Measurements from ENCODE around the gene CPSF4L.

Gene CPSF4L

DNA sequence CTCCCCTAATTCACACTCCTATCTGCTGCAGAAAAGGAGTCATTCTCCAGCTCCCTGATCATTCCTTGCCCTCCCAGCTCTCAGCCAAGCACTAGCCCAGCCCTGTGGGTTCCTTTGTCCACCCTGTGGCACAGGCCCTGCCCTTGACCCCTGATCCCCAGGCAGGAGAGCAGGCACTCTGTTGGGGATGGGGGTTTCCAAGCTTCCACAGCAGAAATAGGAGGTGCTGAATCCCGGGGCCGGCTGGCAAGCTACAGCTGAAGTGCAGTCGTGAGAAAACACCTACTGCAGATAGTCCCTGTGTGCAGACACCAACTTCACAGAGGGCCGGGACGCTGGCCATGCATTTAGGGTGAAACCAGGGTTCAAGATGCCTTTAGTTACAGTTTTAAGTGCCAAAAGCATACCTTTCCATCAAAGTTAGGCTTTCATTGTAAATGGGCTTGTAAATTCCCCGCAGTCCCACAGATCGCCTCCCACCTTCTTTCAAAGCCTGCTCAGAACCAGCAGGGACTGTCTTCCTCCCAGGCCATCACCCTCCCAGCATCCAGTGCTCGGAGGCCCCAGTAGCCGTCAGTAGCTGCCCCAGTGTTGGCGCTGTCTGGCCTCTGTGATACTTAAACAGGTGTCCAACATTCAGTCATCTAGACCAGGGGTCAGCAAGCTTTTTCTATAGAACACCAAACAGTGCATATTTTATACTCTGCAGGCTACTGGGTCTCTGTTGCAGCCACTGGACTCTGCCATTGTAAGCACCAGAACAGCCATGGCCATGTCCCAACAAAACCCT lies 10.6 kb downstream of the CPSF4L start:
- TF ChIP-seq ZNF274 (IDR thresholded peaks at IDR 0.05; ENCODE audit: low read depth, low read length) = no peak
- H3K4me3 ChIP-seq (ENCODE audit: low read length) = no peak overlapping the region

DNA sequence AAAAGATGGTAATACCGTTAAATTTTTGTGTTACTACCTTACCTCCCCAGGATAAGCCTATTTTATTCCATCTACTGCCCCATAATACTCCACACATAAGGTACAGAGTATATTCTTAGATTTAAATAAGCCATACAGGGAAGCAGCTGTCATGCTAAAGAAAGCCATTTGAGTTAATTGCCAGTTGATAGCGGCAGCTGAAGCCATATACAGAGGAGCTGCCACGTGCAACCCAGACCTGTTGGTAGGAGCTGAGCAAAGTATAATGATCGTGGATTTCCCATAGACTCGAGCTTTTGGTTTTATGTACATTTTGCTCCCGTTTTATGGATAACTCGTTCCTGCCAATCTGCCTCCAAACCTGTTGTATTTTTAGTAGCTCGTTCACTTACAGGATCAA lies 12.0 kb downstream of the CPSF4L start:
- TF ChIP-seq ZNF274 (IDR thresholded peaks at IDR 0.05; ENCODE audit: low read depth, low read length) = no peak
- H3K4me3 ChIP-seq (ENCODE audit: low read length) = no peak overlapping the region

DNA sequence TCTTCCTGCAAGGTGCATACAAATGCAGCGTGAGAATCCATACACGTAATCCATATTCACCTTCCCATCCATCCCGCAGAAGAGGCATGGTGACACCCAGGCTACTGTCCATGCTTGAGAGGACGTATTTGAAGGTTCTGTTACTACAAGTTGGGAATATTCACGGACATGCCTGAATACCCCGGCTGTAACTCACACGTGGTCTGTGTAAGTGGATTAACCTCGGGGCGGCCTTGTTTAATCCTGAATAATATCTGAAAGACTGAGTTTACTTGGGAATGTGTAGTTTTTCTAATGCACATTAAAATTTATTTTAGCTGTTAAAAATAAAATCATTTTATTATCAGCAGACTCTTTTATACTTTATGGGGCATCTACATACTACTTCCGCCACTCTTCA lies 13.1 kb downstream of the CPSF4L start:
- TF ChIP-seq ZNF274 (IDR thresholded peaks at IDR 0.05; ENCODE audit: low read depth, low read length) = no peak
- no peak overlapping the region for H3K4me3 ChIP-seq (ENCODE audit: low read length)

DNA sequence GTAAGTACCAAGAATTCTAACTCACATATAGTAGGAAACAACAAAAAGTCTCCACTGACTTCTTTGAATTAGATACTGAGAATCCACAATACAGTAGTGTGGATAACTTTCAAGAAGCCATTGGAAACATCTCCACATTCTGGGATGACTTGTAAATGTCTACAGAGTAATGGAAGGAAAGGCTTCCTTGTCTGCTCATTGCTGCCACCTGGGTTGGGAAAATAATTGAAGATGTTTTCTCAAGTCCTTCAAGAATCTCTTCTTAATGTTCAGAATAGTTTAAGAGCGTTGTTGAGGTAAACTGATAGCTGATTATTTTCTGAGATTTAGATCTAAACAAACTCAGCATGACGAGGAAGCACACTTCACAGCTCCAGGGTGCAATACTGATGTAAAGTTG lies 14.0 kb downstream of the CPSF4L start:
- TF ChIP-seq ZNF274 (IDR thresholded peaks at IDR 0.05; ENCODE audit: low read depth, low read length) = no peak
- no peak overlapping the region for H3K4me3 ChIP-seq (ENCODE audit: low read length)

DNA sequence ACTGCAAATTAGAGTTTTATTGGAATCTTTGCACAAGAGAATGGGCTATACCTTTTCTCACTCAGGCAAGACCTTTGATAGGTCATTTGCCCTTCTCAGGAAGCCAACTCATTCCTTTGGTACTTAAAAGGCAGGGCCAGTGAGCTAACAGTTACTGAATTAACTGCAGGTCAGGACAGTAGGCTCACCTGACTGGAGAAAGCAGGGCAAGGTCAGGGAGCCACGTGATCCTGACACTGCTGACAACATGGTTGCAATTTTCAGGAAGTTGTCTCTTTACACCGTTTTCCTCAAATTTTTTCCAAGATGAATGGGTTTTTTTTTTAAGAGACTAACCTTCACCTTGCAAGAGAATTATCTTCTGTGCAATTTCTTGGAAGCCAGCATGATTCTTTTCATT lies 21.1 kb downstream of the CPSF4L start:
- TF ChIP-seq ZNF274 (IDR thresholded peaks at IDR 0.05; ENCODE audit: low read depth, low read length) = no peak

DNA sequence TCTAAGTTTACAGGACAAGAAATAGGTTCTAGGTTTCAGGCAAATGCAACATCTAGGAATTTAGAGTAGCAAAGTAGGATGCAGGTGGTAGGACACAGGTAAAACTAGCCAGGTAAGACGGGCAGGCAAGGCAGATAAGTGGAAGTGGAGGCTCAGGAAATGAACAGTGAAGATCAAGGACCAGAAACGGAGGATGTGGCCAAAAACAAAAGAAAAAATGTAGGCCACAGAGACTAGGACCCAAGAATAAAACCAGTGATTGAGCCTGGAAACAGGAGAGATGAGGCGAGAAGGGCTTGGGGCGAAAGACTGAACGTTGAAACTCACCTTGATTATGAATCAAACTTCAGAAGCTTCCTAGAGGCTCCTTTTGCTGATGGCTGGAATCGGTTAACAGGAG lies 24.0 kb downstream of the CPSF4L start:
- TF ChIP-seq ZNF274 (IDR thresholded peaks at IDR 0.05; ENCODE audit: low read depth, low read length) = no peak
- no peak overlapping the region; the same call in 1 of the 2 replicates for H3K4me3 ChIP-seq (ENCODE audit: low read length)

More for the DNA sequence above, 21.1 kb downstream of the CPSF4L start:
- H3K4me3 ChIP-seq (ENCODE audit: low read length) = no peak overlapping the region

DNA sequence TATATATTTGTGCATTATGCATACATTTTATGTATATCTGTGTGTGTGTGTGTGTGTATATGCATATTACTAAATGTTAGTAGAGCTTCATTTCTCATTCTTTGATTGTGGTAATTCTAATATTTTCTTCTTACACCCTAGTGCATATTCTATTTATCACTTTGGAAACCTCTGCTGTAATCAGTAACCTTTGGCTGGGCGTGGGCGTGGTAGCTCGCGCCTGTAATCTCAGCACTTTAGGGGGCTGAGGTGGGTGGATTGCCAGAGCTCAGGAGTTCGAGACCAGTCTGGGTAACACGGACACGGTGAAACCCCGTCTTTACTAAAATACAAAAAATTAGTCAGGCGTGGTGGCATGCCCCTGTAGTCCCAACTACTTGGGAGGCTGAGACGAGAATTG lies 26.9 kb downstream of the CPSF4L start:
- TF ChIP-seq ZNF274 (IDR thresholded peaks at IDR 0.05; ENCODE audit: low read depth, low read length) = no peak
- H3K4me3 ChIP-seq (ENCODE audit: low read length) = no peak overlapping the region

DNA sequence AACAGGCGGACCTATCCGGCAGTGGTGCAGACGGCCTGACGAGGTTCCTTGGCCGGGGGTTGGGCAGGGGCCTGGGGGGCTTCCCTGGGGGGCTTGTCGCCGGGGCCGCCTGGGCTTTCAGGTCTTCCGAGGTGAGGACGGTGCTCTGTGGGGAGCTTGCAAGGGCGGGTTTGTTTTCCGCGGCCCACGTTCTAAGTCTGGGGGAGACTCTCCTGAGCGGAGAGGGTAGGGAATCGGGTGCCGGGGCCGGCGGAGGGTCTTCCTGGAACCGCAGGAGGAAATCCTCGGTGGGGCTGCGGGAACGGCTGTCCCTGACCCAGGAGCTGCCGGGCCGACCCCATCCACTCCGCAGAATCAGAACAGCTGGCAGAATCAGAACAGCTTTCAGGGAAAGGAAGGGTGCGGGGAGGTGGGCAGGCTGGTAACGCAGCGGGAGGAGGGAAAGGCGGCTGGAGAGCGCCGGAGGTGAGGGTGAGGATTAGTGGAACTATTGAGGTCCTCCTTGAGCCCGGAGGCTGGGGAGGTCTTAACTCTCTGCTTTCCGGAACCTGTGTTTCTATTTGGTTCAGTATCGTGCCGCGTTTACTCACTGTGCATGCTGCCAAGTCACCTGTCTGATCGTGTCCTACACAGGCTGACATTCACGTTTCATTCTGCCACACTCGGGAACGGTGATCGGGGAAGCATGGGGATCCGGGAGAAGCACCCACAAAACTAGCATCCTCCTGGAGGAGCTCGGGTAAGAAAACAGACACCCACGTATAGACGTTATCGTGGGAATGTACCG lies 28.9 kb downstream of the CPSF4L start:
- TF ChIP-seq ZNF274 (IDR thresholded peaks at IDR 0.05; ENCODE audit: low read depth, low read length) = no peak
- peak overlapping the region; percentile 94 for H3K4me3 ChIP-seq (ENCODE audit: low read length)

DNA sequence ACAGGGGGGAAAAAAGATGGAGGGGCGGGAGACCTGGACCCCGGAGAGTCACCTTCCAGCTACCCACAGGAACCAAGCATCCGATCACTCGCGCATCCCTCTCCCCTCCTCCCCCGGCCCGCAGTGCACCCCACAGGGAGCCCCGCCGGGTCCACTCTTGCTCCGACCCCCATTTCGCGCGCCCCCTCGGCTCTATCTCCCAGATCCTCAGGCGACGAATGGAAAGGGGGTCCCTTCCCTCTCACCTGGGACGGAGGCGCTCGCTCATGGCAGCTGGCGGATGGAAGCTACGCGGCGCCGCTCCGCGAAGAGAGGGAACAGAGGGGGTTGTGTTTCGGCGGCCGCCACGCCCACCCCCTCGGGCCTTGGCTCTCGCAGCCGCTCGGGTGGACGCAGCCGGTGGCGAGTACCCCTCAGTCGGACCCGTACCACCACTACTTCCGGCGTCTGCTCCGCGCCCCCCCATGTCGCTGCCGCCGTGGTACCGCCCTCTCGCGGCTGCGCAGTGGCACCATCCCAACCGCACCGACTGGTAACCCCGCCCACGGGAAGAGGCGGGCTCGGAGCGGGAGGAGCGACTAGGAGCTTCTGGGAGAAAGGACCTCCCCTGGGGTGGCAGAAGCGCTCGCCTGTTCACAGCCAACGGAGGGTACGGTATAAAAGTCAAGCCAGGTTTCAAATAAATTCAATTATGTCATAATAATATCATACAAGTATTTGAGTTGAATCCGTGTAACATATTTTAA lies 29.7 kb downstream of the CPSF4L start:
- no peak for TF ChIP-seq ZNF274 (IDR thresholded peaks at IDR 0.05; ENCODE audit: low read depth, low read length)
- H3K4me3 ChIP-seq (ENCODE audit: low read length) = peak overlapping the region; percentile 94

DNA sequence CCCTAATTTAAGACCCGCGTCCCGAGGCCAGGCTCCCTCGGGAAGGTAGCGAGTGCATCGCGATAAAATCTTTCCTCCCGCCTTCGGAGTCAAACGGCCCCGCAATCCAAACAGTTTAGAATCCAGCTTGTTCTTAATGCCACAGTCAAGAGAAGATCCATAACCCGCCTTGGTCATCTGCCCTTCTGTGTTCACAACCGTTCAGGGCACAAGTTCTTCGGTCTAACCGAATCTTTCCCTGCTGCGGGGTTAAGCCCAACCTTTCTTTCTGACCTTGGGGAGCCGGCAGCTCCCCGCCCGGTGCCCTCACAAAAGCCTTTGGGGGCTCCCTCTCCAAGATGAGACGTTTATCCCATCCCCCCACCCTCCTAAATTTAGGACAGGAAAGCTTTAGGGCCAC lies 30.3 kb downstream of the CPSF4L start:
- H3K4me3 ChIP-seq (ENCODE audit: low read length) = peak overlapping the region; percentile 94
- no peak for TF ChIP-seq ZNF274 (IDR thresholded peaks at IDR 0.05; ENCODE audit: low read depth, low read length)

DNA sequence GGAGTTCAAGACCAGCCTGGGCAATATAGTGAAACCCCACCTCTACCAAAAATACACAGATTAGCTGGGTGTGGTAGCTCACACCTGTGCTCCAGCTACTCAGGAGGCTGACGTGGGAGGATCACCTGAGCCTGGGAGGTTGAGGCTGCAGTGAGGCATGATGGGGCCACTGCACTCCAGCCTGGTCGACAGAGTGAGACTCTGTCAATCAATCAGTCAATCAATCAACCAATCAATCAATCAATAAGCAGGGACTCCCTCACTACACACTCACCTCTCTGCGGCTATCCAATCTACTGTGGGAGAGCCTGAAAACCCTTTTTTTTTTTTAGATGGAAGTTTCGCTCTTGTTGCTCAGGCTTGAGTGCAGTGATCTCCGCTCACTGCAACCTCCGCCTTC lies 31.6 kb downstream of the CPSF4L start:
- no peak for TF ChIP-seq ZNF274 (IDR thresholded peaks at IDR 0.05; ENCODE audit: low read depth, low read length)
- peak overlapping the region; percentile 94; the same call in 1 of the 2 replicates for H3K4me3 ChIP-seq (ENCODE audit: low read length)

DNA sequence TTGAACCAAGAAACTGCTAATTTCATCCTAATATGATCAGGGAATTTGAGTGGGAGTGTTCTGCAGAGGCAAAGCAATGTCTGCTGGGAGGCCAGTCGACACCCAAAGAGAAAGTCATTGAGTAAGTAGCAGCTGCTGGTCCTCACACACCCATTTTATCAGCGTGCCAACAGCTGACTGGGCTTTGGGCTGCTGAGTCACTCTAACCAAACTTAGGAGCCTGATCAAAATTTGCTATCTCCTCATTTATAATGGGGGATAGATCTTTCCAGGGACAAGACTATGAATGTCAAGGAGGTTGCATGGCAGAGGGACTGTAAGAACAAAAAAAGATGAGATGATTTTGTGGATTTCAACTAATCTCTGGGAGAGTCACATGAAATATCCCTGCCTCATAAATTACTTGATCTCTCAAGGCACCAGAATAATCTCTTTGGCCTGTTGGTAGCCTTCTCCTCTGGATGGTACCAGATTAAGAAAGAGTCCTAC lies 32.9 kb downstream of the CPSF4L start:
- no peak overlapping the region for H3K4me3 ChIP-seq (ENCODE audit: low read length)
- TF ChIP-seq ZNF274 (IDR thresholded peaks at IDR 0.05; ENCODE audit: low read depth, low read length) = no peak

DNA sequence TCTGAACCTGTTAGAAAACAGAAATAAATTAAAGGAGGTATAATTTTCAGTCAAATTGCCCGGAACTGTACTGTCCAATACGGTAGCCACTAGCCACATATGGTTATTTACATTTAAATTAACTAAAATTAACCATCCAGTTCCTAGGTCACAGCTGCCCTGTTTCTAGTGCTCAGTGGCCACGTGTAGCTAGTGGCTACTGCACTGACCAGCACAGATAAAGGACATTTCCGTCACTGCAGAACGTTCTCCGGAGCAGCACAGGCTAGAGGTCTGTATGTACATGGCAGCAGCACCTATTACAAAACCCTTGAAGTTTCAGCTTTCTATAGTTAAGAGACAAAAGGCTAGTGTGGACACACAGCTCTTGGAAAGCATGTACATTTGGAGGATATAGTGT lies 33.7 kb downstream of the CPSF4L start:
- TF ChIP-seq ZNF274 (IDR thresholded peaks at IDR 0.05; ENCODE audit: low read depth, low read length) = no peak
- no peak overlapping the region for H3K4me3 ChIP-seq (ENCODE audit: low read length)

DNA sequence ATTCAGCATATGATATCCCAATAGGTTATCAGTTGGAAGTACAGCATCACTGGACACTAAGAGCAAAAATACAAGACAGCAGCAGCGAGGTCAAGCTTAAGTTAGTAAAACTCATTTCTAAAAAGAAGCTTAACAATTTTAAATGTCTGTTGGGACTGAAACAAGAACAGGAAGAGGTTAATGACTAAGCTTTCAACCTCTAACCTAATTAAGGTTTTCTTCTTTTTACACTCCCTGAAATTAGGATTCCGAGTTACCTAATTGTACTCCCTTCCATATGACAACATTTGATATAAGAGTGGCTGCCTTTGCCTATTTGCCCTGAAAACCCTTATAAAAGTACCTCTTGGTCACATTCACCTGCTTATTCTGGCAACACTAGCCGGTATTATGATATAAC lies 34.3 kb downstream of the CPSF4L start:
- no peak for TF ChIP-seq ZNF274 (IDR thresholded peaks at IDR 0.05; ENCODE audit: low read depth, low read length)
- H3K4me3 ChIP-seq (ENCODE audit: low read length) = peak overlapping the region; percentile 41; the same call in 1 of the 2 replicates
